Esophagus muscularis mucosa (tissue), 4 donors: ENCODE measurements around the gene MACROD2. TPM values are rescaled to one million over a fixed set of nuclear protein-coding genes. Genes with fewer than 3 reads are reported as not detected.
"Not testable (repeated sequence)": the region's sequence is repeated elsewhere in the genome, so short reads cannot be mapped to it uniquely, and the experiment has no call there.

Experiments used
- DNase-seq: peaks from one replicate; pipeline ENCODE4 v3.0.0-alpha.2; 2017; ENCODE audit errors: extremely low spot score
- H3K27ac ChIP-seq, 4 donors: fragments of 200-600 bp; sonication (generic); replicated peaks in 1 of 4; 1 replicate in 3 of 4; 2 replicates in 1 of 4; pipeline ENCODE4 v1.5.1; 2016 to 2019; ENCODE audit warnings: mild to moderate bottlenecking in 1 of 4
- H3K27me3 ChIP-seq, 4 donors: fragments of 200-600 bp; sonication (generic); one replicate each; pipeline versions ENCODE4 v1.5.1 to v1.6.0; 2016 to 2019
- H3K36me3 ChIP-seq, 4 donors: fragments of 200-600 bp; sonication (generic); one replicate each; pipeline ENCODE4 v1.5.1; 2016 to 2019
- H3K4me1 ChIP-seq, 4 donors: fragments of 200-600 bp; sonication (generic); one replicate each; pipeline ENCODE4 v1.5.1; 2016 to 2019
- H3K4me3 ChIP-seq, 4 donors: fragments of 200-600 bp; sonication (generic); 1 replicate in 2 of 4; 2 replicates in 2 of 4; pipeline ENCODE4 v1.5.1; 2016 to 2019; ENCODE audit warnings: mild to moderate bottlenecking in 4 of 4, moderate library complexity in 1 of 4
- H3K9me3 ChIP-seq, 4 donors: fragments of 200-600 bp; sonication (generic); 1 replicate in 3 of 4; 2 replicates in 1 of 4; pipeline ENCODE4 v1.5.1; 2016 to 2019
- CTCF ChIP-seq, 3 experiments: fragments of 200-600 bp in 2 of 3; fragments of 450-650 bp in 1 of 3; sonication (generic) in 2 of 3; IDR thresholded peaks; one replicate each; pipeline ENCODE4 v1.5.1; 2017 to 2019; ENCODE audit warnings: antibody characterized with exemption in 3 of 3, mild to moderate bottlenecking in 2 of 3, moderate library complexity in 1 of 3
- EP300 ChIP-seq: sonication (generic); formaldehyde crosslinking; IDR thresholded peaks from one replicate; pipeline ENCODE4 v1.6.1; 2017; ENCODE audit warnings: antibody characterized with exemption
- POLR2A ChIP-seq: fragments of 450-650 bp; IDR thresholded peaks from one replicate; pipeline ENCODE4 v1.6.1; 2017; ENCODE audit warnings: antibody characterized with exemption, moderate library complexity, mild to moderate bottlenecking, low read depth
- POLR2AphosphoS5 ChIP-seq, 2 donors: sonication (generic); formaldehyde crosslinking; IDR thresholded peaks; one replicate each; pipeline ENCODE4 v1.6.1; 2017; ENCODE audit warnings: antibody characterized with exemption in 2 of 2
- WGBS: methylation state at CpG from one replicate; pipeline ENCODE4 v1.1.5; 2018; 5-methylcytosine and 5-hydroxymethylcytosine counted together
- intact Hi-C: fragments of 100-400 bp; cut with DNase I; formaldehyde crosslinking; loops from one replicate; pipeline ENCODE4 v1.15.1; 2023
- total RNA-seq, 4 donors: library from RNA; depleted of rRNA; stranded (reverse); fragments of >200 nt; gene quantifications; one replicate each; pipeline versions ENCODE4 v1.1.0 to v1.2.1, GENCODE V29; 2016

MACROD2 gene
- total RNA-seq, 4 donors from 2014 or later = 1.4 to 3.6 (median 2.6) TPM

DNA sequence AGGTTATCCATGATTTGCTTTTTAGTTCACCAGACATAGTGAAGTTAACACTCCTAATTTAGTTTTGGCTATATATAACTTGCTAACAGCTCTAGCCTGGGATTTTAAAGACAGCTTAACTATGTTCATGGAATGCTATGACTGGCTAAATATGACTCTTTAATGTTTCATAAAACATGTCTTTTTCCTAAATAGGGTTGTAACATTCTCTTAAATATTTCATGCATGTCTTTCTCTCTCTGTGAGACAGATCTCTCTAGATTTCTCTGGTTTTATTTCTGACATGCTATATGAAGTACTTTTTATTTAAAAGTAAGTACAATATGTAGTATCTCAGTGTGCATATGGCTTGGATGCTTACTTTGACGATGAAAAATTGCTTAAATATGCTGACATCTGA is 35.7 kb downstream of the MACROD2 start:
- peaks cover 0 to 6% (median 0%) of the 10 kb centered on the region in 4 donors for H3K36me3 ChIP-seq
- WGBS = 90% methylated on average over 1 of the region's 1 CpG
- no peaks in the 10 kb centered on the region for H3K27me3 ChIP-seq
- DNase-seq = no peak
- no peak for TF ChIP-seq CTCF (IDR thresholded peaks at IDR 0.05)
- no peak for TF ChIP-seq POLR2AphosphoS5 (IDR thresholded peaks at IDR 0.05)
- TF ChIP-seq EP300 = no peak
- no peak for TF ChIP-seq POLR2A
- intact Hi-C loops = no loop called here
- H3K27ac ChIP-seq = no peak overlapping the region
- H3K4me1 ChIP-seq = no peaks in the 10 kb centered on the region
- peaks cover 0 to 3% (median 0%) of the 10 kb centered on the region in 4 donors for H3K9me3 ChIP-seq
- no peak overlapping the region for H3K4me3 ChIP-seq

GRCh38 chr20:14033310-14033709 is 38.0 kb downstream of the MACROD2 start:
- WGBS = 86% methylated on average over 1 of the region's 1 CpG
- H3K4me3 ChIP-seq = no peak overlapping the region
- no peak for DNase-seq
- TF ChIP-seq POLR2A (no peak), EP300 (no peak), POLR2AphosphoS5 (IDR thresholded peaks at IDR 0.05) (no peak), CTCF (IDR thresholded peaks at IDR 0.05) (no peak)
- no peaks in the 10 kb centered on the region for H3K9me3 ChIP-seq
- intact Hi-C loops = no loop called here
- H3K27me3 ChIP-seq = no peaks in the 10 kb centered on the region
- no peaks in the 10 kb centered on the region for H3K4me1 ChIP-seq
- H3K27ac ChIP-seq = no peak overlapping the region
- no peaks in the 10 kb centered on the region for H3K36me3 ChIP-seq

DNA sequence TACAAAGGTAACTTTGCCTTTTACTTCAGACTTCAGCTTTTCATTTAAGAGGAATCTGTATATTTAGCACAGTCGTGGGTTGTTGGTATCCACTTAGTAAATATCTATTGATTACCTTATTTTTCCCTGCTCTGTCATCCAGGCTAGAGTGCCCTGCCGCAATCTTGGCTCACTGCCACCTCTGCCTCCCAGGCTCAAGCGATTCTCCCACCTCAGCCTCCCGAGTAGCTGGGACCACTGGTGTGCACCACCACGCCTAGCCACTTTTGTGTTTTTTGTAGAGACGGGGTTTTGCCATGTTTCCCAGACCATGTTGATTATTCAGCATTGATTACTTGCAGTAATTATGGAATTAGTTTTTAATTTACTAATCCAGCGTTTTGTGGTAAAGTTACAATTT is 41.3 kb downstream of the MACROD2 start:
- Histone ChIP-seq H3K27me3 (no peaks in the 10 kb centered on the region), H3K4me3 (no peak overlapping the region), H3K9me3 (no peaks in the 10 kb centered on the region), H3K4me1 (no peaks in the 10 kb centered on the region), H3K36me3 (no peaks in the 10 kb centered on the region), H3K27ac (no peak overlapping the region)
- DNase-seq = no peak
- WGBS = 91% methylated on average over 7 of the region's 7 CpGs
- intact Hi-C loops = no loop called here
- TF ChIP-seq CTCF (IDR thresholded peaks at IDR 0.05) = no peak
- no peak for TF ChIP-seq POLR2A

DNA sequence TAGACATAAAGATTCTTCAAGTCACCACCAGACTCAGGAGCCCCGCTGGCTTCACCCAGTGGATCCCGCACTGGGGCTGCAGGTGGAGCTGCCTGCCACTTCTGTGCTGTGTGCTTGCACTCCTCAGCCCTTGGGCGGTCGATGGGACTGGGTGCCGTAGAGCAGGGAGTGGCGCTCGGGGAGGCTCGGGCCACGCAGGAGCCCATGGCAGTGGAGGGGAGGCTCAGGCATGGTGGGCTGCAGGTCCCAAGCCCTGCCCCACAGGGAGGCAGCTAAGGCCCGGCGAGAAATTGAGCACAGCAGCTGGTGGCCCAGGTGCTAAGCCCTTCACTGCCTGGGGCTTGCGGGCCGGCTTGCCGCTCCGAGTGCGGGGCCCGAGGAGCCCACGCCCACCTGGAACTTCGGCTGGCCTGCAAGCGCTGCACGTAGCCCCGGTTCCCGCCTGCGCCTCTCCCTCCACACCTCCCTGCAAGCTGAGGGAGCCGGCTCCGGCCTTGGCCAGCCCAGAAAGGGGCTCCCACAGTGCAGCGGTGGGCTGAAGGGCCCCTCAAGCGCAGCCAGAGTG is 49.5 kb downstream of the MACROD2 start:
- H3K36me3 ChIP-seq, H3K9me3 ChIP-seq, H3K4me1 ChIP-seq, H3K4me3 ChIP-seq, intact Hi-C loops, H3K27me3 ChIP-seq, H3K27ac ChIP-seq, DNase-seq: not testable (repeated sequence)
- WGBS = no CpG with 5 or more reads among the region's 28 CpGs

GRCh38 chr20:14046534-14046933 is 51.2 kb downstream of the MACROD2 start:
- Histone ChIP-seq H3K36me3 (no peaks in the 10 kb centered on the region), H3K4me3 (no peak overlapping the region), H3K9me3 (no peaks in the 10 kb centered on the region), H3K27ac (no peak overlapping the region), H3K27me3 (no peaks in the 10 kb centered on the region), H3K4me1 (no peaks in the 10 kb centered on the region)
- intact Hi-C loops = no loop called here
- WGBS = 86% methylated on average over 2 of the region's 2 CpGs
- TF ChIP-seq POLR2A (no peak), CTCF (IDR thresholded peaks at IDR 0.05) (no peak), EP300 (no peak), POLR2AphosphoS5 (IDR thresholded peaks at IDR 0.05) (no peak)
- no peak for DNase-seq
